ENCODE data around the gene VOPP1.
"Not testable (repeated sequence)": the region's sequence is repeated elsewhere in the genome, so short reads cannot be mapped to it uniquely, and the experiment has no call there.

VOPP1 gene

DNA sequence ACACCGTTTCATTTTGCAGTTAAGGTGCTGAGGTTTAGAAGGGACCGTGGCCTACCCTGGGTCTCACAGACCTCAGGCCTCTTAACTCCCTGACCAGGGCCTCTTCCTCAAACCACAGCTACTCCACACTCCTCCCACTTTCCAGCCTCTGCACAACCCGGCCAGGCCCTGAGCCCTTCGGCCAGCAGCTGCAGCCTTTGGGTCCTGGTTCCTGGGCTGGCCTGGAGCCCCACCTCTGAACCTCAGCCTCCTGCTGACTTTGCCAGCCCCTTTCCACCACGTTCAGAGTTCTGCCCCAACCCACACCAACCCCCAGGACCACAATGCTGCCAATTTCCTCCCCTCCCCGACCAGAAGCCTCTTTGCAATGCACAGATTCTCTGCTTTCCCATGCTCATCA lies 84.1 kb downstream of the VOPP1 start:
- no peak for DNase-seq (ENCODE audit: low read depth in 3 of 3)

DNA sequence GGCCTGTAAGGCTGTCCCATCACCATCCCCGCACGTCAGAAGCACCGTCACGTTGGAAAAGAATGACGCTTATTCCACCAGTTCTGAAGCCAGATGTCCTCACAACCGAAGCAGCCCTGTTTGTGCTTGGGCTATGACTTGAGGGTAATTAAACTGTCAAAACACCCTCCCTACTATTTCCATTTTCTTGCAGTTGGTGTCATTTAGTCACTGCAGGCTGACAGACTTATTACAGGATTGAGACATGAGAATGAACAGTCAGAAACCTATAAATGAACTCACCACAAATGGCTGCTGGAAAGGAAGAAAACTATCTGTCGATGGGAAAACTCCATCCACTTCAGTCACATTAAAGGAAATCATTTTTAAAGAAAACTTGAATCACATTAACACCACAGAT lies 85.3 kb downstream of the VOPP1 start:
- DNase-seq (ENCODE audit: low read depth in 3 of 3) = no peak

DNA sequence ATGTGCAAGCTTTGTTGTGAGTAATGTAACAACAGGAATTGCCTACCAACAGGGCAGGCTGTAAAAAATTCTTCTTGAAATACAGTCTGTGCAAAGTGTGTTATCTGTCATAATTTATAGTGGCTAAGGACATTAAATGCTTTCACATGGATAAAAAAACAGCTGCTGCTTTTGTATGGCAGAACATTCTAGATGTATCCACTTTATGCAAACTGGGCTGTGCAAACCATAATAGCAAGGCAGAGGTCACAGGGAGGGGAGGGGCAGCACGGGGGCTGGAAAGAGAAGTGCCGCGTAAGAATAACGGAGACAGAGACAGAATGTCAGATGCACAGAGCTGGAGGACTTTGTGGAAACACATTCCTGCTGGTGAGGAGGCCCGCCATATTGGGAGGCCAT lies 86.1 kb downstream of the VOPP1 start:
- DNase-seq (ENCODE audit: low read depth in 3 of 3) = no peak

DNA sequence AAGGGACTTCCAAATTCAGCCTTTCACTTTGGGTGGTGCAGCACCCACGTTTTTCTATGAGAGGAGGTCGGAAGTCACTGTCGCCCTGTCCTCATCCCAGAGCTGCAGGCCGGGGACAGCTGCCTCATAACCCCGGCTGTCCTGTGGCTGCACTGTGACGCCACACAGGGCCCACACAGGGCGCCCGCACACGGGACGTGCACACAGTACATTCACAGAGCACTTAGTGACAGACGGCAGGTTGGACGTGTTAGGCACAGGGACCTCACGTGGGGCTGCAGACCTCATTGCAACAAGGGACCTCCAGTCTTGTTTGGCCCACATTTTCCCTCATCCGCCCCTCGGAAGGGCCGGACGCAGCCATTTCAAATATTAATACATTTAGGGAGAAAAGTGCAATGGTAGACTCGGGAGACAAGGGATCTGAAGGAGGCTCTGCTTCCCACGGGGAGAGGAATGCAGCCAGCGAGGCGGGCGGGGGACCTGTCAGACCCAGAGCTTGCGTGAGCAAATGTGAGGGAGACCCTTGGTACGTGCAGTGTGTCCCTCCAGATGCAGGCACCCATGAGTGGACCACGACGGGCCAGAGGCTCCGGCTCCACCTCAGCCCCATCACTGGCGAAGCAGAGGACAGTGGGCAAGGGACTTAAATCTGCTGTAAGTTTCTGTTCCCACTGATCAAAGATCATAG lies 86.7 kb downstream of the VOPP1 start:
- DNase-seq (ENCODE audit: low read depth in 3 of 3) = no peak

DNA sequence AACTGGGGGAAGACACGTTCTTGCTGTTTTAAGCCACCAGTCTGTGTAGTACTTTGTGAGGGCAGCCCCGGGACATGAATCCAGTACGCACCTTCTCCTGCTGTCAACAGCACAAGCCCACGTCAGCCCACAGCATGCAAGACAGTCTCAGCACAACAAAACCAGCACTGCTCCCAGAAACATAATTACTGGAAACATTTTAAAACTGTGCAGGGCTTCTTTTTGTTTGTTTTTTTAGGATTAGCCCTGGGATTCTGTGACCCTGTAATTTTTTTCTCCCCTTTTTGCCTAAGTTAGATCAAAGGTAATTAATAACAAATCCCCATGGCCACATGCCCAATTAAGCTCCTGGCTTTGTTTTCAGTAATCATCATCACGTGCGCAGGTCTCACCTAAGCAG lies 87.5 kb downstream of the VOPP1 start:
- no peak for DNase-seq (ENCODE audit: low read depth in 3 of 3)

DNA sequence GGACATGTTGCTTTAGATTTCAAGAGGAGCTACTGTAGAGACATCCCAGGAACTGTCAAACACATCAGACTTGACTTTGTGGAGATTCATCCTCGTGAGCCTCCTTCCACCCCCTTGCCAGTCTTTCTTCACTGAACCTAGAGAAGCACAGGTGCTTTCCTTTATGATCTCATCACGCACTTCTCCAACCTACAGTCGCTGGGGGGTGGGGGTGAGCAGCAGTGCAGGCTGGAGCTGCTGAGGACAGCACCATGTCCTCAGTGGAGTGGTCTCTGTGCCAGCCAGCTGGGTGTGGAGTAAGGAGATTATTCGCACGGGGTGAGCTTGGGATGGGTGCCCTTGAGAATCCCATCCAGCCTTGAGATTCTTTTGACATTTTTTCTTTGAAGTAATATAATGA lies 88.1 kb downstream of the VOPP1 start:
- DNase-seq (ENCODE audit: low read depth in 3 of 3) = no peak

DNA sequence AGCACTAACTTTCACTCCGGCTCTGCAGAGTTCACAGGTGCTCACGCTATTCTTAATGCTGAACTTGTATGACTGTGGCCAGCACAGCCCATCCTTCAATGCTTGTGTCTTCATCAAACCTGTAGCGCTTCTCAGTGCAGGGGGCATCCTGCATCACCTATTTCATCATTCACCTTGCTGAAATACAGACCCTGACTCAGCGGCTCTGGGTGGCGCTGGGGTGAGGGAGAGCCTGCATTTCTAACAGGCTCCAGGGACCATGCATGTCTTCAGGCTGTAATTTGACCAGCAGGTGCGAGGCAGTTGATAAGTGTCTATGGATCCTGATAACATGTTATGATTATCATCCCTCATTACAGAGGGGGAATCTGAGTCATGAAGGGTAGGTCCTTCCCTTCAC lies 89.3 kb downstream of the VOPP1 start:
- DNase-seq (ENCODE audit: low read depth in 3 of 3) = no peak

DNA sequence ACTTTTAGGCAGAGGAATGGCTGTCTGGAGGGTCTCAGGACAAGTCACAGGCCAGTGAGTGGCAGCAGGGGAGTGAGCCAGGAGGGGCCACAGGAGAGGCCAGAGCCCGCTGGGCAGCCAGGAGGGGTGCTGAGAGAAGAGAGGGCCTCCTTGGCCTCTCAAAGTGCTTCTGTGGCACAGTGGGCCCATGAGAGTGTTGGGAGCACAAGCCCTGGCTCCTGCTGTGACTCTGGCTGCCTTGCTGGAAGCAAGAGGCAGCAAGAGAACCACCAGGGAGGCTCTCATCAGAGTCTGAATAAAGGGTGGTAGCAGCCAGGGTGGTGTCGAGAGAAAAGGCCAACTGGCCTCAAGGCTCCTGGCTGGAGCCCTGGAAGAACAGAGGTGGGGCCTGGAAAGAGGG lies 91.1 kb downstream of the VOPP1 start:
- no peak for DNase-seq (ENCODE audit: low read depth in 3 of 3)

DNA sequence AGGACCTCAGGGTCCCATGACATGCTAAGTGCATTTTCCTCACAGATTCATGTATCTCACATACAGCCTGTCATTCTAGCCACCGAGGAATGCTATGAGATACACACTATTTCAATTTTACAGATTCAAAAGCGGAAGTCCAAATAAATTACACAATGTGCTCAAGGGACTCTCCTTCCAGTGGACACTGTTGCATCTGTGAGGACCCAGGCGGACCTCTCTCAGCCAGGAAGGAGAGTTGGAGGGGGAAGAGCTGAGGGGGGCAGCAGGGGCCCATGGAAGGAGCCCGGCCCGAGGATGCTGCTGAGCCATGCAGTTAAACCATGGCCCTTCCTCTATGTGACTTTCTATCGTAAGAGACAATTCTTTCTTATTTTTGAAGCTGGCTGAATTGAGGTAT lies 93.6 kb downstream of the VOPP1 start:
- no peak for DNase-seq (ENCODE audit: low read depth in 3 of 3)

DNA sequence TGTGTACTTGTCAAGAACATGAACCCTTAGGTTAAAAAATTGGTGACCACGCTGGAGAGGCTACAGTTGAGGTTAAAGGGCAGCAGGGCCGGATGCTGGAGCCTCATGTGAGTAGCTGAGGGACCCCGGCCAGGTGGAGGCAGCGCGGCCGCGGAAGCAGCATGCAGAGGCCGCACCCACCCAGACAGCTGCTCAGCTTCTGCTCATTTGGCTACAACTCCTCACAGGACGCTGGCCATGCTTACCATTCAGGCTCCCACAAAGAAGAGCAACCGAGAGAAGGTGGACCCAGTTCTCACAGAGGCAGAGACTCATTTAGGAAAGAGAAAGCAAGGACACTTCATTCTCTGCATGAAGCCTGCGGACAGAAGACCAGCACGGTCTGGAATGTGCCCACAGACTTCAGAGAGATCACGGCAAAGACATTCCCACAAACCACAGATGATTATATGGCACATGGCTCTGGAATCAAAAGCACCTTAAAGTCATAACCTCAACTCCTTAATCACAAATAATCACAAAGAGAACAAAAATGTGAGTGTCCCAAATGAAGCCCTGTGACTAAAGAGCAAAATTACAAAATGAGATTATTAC lies 94.4 kb downstream of the VOPP1 start:
- DNase-seq (ENCODE audit: low read depth in 3 of 3) = no peak

DNA sequence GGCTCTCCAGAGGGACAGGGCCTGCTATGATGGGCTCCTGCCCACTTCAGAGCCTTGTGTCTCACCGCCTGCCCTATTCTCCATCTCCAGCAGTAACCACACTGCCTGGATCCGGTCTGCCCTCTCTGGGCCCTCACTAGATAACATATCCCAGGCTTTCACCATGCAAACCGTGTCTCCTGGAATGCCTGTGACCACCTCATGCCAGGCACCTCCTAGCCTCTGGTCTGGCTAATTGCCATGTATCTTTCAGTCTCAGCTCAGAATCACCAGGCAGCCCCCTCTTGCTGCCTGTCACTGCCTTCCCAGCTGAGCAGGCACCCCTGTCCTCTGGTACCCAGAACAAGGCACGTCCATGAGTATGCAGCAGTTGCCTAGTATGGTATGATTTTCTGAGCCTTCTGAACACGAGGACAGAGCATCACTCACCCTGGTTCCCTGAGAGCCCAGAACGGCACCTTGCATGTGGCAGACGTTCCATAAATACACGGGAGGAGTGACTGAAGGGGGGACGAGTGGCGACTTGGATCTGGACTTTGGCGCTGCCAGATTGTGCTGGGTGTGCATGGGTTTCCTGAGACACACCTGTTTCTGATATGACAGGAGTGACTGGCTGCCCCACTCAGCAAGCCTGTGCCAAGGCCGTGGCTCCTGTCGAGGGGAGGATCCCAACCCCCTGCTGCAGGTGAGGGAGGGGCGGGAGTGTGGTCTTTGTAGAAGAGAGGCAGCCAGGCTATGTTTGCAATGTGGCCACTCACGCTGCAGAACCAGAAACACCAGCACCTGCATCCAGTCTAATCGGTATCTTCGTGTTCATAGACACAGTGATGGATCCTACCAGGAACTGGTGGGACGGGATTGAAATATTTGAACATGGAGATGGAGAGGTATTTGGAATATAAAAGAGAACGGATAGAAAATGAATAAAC lies 95.2 kb downstream of the VOPP1 start:
- no peak for DNase-seq (ENCODE audit: low read depth in 3 of 3)

DNA sequence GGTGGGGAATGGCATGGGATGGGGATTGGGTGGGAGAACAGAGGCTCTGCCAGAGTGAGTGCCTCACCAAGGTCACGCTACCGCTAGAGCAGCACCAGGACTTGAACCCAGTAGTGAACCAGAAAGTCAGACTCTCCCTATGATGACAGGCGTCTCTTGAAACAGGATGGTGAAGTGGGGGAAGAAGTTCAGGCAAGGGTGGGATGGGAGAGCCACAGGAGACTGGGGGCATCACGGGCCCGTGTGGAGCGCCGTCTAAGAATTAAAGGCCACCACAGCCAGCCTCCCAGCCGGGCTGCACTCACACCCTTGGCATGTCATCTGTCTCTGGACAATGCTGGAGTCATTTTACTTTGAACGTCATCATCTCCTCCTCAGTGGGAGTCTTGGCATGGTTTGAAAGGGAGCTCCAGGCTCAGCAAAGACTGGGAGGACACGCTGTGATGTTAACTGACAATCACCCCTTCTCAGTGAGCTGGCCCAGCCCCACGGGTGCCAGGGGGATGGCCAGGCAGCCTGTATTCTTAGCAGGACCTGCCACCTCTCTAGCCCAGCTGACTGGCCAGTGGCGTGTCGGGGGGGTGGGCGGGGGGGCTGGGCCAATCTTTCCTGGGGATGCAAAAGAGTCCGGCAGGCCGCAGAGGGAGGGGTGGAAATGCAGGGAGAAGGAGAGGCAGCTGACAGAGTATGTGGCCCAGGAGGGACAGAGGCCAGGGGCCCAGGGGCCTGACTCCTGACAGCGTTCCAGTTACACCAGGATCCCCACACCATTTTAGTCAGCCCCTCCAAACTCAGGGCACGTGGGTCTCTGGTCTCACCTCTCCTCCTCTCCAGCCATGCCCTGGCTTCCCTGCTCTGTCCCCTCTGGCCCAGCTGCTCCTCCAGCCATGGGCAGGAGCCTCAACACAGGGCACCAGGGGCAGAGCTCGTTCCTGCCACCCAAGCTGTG lies 96.2 kb downstream of the VOPP1 start:
- DNase-seq (ENCODE audit: low read depth in 3 of 3) = no peak

DNA sequence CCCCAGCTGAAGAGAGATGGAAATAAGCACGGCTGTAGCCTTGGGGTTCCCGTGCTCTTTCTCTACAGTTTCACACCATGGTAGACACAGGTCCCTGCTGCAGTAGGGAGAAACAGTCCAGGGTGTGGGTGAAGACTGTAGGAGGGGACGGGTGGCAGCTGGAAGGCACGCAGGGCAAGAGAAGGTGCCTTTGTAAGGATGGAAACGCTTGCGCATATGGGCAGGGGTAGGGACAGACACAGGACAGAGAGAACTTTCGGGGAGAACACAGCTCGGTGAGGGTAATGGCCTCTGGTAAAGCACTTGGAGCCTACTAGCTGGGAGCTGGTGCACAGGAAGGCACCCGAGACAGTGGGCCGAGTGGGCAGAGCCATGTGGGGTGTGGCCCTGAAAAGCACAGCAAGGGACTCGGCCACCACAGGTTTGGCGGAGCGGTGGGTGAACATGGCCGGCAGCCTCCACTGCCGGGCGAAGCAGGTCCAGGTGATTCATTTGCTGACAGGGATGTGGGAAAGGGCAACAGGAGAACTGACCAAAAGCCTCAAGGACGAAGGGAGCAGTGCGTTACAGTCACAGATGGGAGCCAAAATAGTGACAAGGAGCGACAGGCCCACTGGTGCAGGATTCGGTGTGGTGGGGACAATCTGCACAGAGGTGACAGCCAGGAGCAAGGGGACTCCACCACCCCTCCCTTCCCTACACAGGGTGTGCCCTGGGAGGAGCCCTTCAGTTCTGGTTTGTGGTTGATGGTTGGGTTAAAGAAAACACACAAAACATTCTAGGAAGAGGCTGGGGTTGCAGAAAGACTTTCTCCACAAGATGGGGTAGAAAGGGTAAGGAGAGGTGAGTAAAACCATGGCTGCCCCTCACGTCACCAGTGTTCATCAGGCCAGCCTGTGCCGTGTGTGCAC lies 97.1 kb downstream of the VOPP1 start:
- DNase-seq (ENCODE audit: low read depth in 3 of 3) = no peak

DNA sequence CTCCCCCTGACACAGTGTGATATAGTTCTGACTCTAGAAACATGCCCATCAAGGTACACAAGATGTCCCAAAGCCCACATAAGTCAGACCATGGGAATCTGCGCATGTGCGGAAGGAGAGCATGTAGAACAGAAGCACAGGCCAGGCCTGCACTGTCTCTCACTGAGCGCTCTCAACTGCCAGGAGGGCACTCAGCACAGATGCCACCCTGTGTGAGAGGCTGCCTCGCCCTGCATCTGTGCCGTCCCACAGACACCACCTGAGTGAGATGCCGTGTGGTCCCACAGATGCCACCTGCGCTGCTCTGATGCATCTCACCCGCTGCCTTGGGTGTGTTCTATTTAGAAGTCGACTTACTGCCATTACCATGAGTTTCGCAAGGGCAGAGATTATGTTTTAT lies 98.4 kb downstream of the VOPP1 start:
- no peak for DNase-seq (ENCODE audit: low read depth in 3 of 3)

DNA sequence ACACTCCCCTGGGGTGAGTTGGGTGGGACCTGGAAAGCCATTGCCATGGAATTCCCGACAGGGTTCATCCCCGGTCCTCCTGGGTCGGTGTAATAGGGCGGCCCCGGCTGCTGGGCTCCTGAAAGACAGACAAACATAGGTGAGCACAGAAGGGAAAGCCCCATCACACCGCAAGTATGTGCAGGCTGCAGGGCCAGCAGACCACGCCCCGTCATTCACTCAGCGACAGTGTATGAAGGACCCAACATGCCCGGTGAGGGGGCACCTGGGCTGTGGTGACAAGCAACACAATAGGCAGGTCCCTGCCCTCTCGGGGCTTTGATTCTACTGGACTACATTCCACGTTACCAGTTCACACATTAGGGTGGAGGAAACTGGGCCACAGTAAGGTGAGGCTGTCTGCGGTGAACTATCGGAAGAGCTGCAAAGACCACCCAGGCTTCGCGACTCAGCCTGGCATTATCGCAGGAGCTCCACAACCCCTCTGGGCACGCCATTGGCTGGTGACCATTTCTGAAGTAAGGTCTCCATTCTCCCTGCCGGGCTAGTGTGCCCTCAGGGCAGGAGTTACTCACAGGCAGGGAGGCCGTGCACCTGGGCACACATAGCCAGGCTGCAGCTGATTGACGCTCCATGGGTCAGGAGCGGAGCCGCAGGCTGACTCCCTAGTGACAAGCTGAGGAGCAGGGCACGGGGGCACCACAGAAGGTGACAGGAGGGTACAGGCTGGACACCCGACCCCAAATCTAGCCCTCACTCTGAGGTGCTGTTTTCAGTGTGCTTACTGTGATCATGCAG lies 99.2 kb downstream of the VOPP1 start:
- no peak for DNase-seq (ENCODE audit: low read depth in 3 of 3)

DNA sequence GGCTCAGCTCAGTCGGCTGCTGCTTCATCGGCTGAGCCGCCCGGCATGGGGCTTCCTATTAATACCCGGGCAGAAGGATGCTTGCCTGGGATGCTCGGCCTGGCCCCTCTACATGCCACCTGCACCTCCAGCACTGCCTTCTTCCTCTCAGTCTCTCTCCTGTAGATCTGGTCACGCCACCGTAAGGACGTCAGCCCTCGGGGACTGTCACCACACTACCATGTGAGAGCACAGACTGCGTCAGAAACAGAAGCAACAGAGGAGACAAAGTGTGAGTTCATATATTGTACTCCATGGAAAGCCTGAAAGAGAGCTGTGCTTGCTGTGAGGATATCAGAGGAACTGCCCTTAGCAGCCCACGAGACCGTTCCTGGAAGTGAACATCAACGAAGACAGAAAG lies 99.9 kb downstream of the VOPP1 start:
- DNase-seq (ENCODE audit: low read depth in 3 of 3) = not testable (repeated sequence)

DNA sequence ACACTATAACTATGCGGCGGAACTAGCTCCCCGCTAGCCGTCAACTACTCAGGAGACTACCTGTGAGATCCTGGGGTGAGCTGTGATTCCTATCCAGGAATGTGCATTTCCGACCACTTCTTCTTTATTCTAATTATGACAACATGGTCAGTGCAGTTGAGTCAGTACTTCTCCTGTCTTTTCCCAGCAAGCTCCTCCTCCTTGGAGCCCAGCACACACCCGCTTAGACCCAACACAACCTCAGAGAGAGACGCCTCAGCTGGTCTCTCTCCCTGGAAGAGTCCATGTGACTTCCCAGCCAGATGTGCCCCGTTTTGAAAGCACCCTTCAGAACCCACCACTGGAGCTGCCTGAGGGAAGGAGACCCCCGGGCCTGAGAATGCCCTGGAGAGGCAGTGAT lies 100.7 kb downstream of the VOPP1 start:
- DNase-seq (ENCODE audit: low read depth in 3 of 3) = not testable (repeated sequence)

DNA sequence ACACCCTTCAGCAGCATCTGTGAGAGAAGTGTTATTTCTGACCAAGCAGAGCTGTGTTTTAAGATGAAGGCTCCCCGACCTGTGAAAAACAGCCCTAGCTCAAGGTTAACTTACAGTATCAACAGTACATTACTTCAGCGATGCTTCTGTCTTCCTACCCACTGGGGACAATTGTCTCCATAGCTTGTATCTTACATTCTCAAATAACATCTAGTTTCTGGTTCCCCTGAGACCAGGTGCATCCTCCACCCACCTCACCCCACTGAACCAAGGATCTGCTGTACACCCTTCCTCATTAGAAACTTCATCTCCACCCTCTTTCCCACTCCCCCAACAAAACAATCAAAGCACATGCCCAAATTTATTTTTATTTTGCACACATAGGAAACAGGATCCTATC lies 102.0 kb downstream of the VOPP1 start:
- DNase-seq (ENCODE audit: low read depth in 3 of 3) = no peak

DNA sequence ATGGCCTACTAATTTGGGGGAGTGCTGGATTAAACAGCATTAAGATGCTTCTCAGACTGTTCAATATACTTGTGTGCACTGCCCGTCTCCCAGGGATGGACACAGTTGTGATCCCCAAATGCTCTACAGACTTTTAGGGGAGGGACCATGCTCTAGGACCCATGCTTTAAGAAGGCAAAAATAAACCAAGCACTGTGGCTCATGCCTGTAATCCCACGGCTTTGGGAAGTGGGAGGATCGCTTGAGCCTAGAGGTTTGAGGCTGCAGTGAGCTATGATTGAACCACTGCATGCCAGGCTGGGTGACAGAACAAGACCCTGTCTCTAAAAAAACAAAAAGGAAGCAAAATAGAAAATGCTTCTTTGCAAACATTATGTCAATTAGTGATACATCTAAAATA lies 102.6 kb downstream of the VOPP1 start:
- no peak for DNase-seq (ENCODE audit: low read depth in 3 of 3)

DNA sequence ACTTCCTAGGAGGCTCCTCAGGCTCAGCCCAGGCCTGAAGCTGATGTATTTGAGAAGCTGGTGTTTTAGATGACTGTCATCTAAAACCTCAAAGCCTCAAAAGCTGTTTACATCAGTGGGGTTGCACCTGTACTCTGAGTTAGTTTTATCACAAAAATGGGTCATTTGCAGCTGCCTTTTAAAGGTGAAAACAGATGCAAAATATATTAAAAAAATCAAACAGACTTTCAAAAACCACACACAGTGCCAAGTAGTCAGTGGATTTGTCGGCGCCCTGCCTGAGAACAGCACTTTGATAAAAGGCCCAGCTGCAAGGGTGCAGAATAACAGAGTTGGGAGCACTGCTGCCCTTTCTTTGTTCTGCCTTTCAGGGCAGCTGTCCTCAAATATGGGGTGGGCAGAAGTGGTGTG lies 103.0 kb downstream of the VOPP1 start:
- DNase-seq (ENCODE audit: low read depth in 3 of 3) = no peak

Measured in stimulated activated CD4-positive, alpha-beta T cell treated with anti-CD3 and anti-CD28 coated beads, TNF-alpha, amount 100 ng/mL, for 48 hours (primary cell).